ENCODE data around the gene SDR42E2.

- TF ChIP-seq EZH2phosphoT487 (IDR thresholded peaks at IDR 0.05; ENCODE audit: borderline replicate concordance, low read depth) (no peak), JUND (IDR thresholded peaks at IDR 0.05) (no peak), ELF1 (IDR thresholded peaks at IDR 0.05) (no peak), EP300 (IDR thresholded peaks at IDR 0.05; ENCODE audit: borderline replicate concordance in 1 of 2, low read depth in 1 of 2, low read length in 1 of 2) (no peak), TCF12 (IDR thresholded peaks at IDR 0.05) (no peak), FOXJ3 (CRISPR knock-in tag; IDR thresholded peaks at IDR 0.05) (no peak), RFX5 (IDR thresholded peaks at IDR 0.05; ENCODE audit: low read length) (no peak), FOSL2 (IDR thresholded peaks at IDR 0.05; ENCODE audit: borderline replicate concordance, low read depth) (no peak), YY1 (IDR thresholded peaks at IDR 0.05; ENCODE audit: low read depth) (no peak)
- TF ChIP-seq, protein P1, sequence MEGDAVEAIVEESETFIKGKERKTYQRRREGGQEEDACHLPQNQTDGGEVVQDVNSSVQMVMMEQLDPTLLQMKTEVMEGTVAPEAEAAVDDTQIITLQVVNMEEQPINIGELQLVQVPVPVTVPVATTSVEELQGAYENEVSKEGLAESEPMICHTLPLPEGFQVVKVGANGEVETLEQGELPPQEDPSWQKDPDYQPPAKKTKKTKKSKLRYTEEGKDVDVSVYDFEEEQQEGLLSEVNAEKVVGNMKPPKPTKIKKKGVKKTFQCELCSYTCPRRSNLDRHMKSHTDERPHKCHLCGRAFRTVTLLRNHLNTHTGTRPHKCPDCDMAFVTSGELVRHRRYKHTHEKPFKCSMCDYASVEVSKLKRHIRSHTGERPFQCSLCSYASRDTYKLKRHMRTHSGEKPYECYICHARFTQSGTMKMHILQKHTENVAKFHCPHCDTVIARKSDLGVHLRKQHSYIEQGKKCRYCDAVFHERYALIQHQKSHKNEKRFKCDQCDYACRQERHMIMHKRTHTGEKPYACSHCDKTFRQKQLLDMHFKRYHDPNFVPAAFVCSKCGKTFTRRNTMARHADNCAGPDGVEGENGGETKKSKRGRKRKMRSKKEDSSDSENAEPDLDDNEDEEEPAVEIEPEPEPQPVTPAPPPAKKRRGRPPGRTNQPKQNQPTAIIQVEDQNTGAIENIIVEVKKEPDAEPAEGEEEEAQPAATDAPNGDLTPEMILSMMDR (IDR thresholded peaks at IDR 0.05) = peak; percentile 34; the same call in 1 of the 2 replicates
Observed at GRCh38 chr16:22183901-22184614, 21.8 kb downstream of the SDR42E2 start.

All from SK-N-SH (cell line).